Tibial artery (tissue), 4 donors: ENCODE data around the gene TFAP2A.

Source experiments
- DNase-seq, 2 donors: peaks; one replicate each; pipeline ENCODE4 v3.0.0-alpha.2; 2019
- H3K27ac ChIP-seq, 2 donors: fragments of 200-600 bp; sonication (generic) in 1 of 2; 1 replicate in 1 of 2; 2 replicates in 1 of 2; pipeline ENCODE4 v1.5.1; 2018 to 2019; ENCODE audit warnings: mild to moderate bottlenecking in 1 of 2
- H3K27me3 ChIP-seq, 2 donors: fragments of 200-600 bp; sonication (generic) in 1 of 2; one replicate each; pipeline versions ENCODE4 v1.5.1 to v1.6.0; 2016 to 2019
- H3K36me3 ChIP-seq, 3 donors: fragments of 200-600 bp; sonication (generic) in 2 of 3; one replicate each; pipeline ENCODE4 v1.5.1; 2016 to 2019; ENCODE audit warnings: mild to moderate bottlenecking in 2 of 3
- H3K4me1 ChIP-seq, 4 donors: fragments of 200-600 bp; sonication (generic) in 2 of 4; 1 replicate in 3 of 4; 2 replicates in 1 of 4; pipeline ENCODE4 v1.5.1; 2016 to 2019
- H3K4me3 ChIP-seq, 2 donors: fragments of 200-600 bp; sonication (generic) in 1 of 2; 1 replicate in 1 of 2; 2 replicates in 1 of 2; pipeline ENCODE4 v1.5.1; 2018 to 2019; ENCODE audit warnings: mild to moderate bottlenecking in 2 of 2
- H3K9me3 ChIP-seq, 3 donors: fragments of 200-600 bp; sonication (generic) in 1 of 3; one replicate each; pipeline ENCODE4 v1.5.1; 2016 to 2019
- CTCF ChIP-seq, 2 experiments: fragments of 200-600 bp in 1 of 2; fragments of 450-650 bp in 1 of 2; IDR thresholded peaks; one replicate each; pipeline ENCODE4 v1.5.1; 2017 to 2019; ENCODE audit warnings: antibody characterized with exemption in 2 of 2, mild to moderate bottlenecking in 1 of 2, moderate library complexity in 1 of 2
- intact Hi-C: fragments of 100-400 bp; cut with DNase I; formaldehyde crosslinking; loops from one replicate; pipeline ENCODE4 v1.15.0; 2023; ENCODE audit warnings: low total_unique reads

TFAP2A gene

GRCh38 chr6:10384091-10384609 lies 30.7 kb downstream of the TFAP2A start:
- intact Hi-C loops, result no loop called here
- H3K27me3 ChIP-seq, result peaks cover 3 to 92% of the 10 kb centered on the region in 2 donors

GRCh38 chr6:10383331-10384090 lies 31.4 kb downstream of the TFAP2A start:
- H3K27me3 ChIP-seq, result peaks cover 3 to 86% of the 10 kb centered on the region in 2 donors
- H3K27ac ChIP-seq, result no peak overlapping the region
- no peaks in the 10 kb centered on the region for H3K9me3 ChIP-seq
- H3K4me1 ChIP-seq, result peaks cover 0 to 34% (median 10%) of the 10 kb centered on the region in 4 donors
- no peaks in the 10 kb centered on the region for H3K36me3 ChIP-seq
- DNase-seq, result no peak
- TF ChIP-seq CTCF (IDR thresholded peaks at IDR 0.05), result no peak
- H3K4me3 ChIP-seq, result peak overlapping the region in 1 of 2 donors; percentile 14
- intact Hi-C loops, result no loop called here

More at GRCh38 chr6:10384091-10384609, 30.7 kb downstream of the TFAP2A start:
- Histone ChIP-seq H3K9me3 (no peaks in the 10 kb centered on the region), H3K4me3 (no peak overlapping the region), H3K27ac (no peak overlapping the region), H3K36me3 (no peaks in the 10 kb centered on the region), H3K4me1 (peaks cover 0 to 34% (median 10%) of the 10 kb centered on the region in 4 donors)
- no peak for TF ChIP-seq CTCF (IDR thresholded peaks at IDR 0.05)
- no peak for DNase-seq

GRCh38 chr6:10382728-10383330 lies 32.0 kb downstream of the TFAP2A start:
- Histone ChIP-seq H3K36me3 (no peaks in the 10 kb centered on the region), H3K27ac (no peak overlapping the region), H3K4me3 (no peak overlapping the region), H3K27me3 (peaks cover 3 to 83% of the 10 kb centered on the region in 2 donors), H3K4me1 (peaks cover 0 to 34% (median 10%) of the 10 kb centered on the region in 4 donors), H3K9me3 (no peaks in the 10 kb centered on the region)
- TF ChIP-seq CTCF (IDR thresholded peaks at IDR 0.05), result no peak
- intact Hi-C loops, result no loop called here
- DNase-seq, result no peak

GRCh38 chr6:10382322-10382721 lies 32.6 kb downstream of the TFAP2A start:
- Histone ChIP-seq H3K4me1 (peaks cover 0 to 34% (median 10%) of the 10 kb centered on the region in 4 donors), H3K4me3 (no peak overlapping the region), H3K27ac (no peak overlapping the region), H3K27me3 (peaks cover 3 to 78% of the 10 kb centered on the region in 2 donors), H3K9me3 (no peaks in the 10 kb centered on the region), H3K36me3 (no peaks in the 10 kb centered on the region)
- DNase-seq, result no peak
- intact Hi-C loops, result no loop called here
- no peak for TF ChIP-seq CTCF (IDR thresholded peaks at IDR 0.05)

- no peak for DNase-seq
- no peaks in the 10 kb centered on the region for H3K36me3 ChIP-seq
- no peak for TF ChIP-seq CTCF (IDR thresholded peaks at IDR 0.05)
- intact Hi-C loops, result no loop called here
- no peak overlapping the region for H3K4me3 ChIP-seq
- no peak overlapping the region for H3K27ac ChIP-seq
- H3K9me3 ChIP-seq, result no peaks in the 10 kb centered on the region
- H3K4me1 ChIP-seq, result peaks cover 0 to 34% (median 10%) of the 10 kb centered on the region in 4 donors
- H3K27me3 ChIP-seq, result peaks cover 3 to 73% of the 10 kb centered on the region in 2 donors
These were observed 33.1 kb downstream of the TFAP2A start for GRCh38 chr6:10381830-10382208.
